SK-N-SH (cell line): Measurements from ENCODE around the gene DCST1. TPM values are rescaled to one million over a fixed set of nuclear protein-coding genes. Genes with fewer than 3 reads are reported as not detected.

Experiments
- CTCF ChIA-PET: fragments of 300-600, 350-600 bp; formaldehyde crosslinking; extraction: SDS; loops from one replicate; lab custom pipeline; 2021; lab: Yijun Ruan, JAX
- POLR2A ChIA-PET: fragments of 350-600 bp; sonication (Branson Sonifier 250); formaldehyde crosslinking; extraction: SDS; loops from one replicate; lab custom pipeline; 2020; ENCODE audit warnings: antibody characterized with exemption, inconsistent platforms; lab: Yijun Ruan, JAX
- DNase-seq: peaks from one replicate; pipeline ENCODE4 v3.0.0; 2012
- H2AFZ ChIP-seq: fragments of 200-600 bp; sonication (generic); 2 replicates; pipeline ENCODE4 v1.8.1; 2016; ENCODE audit warnings: antibody characterized with exemption, mild to moderate bottlenecking, low read depth
- H3F3A ChIP-seq: fragments of 200-600 bp; sonication (generic); replicated peaks from 2 replicates; pipeline ENCODE3; 2016; ENCODE audit warnings: antibody characterized with exemption, mild to moderate bottlenecking; ENCODE audit not compliant: insufficient read depth
- H3K27ac ChIP-seq, 2 experiments: fragments of 200-500 bp in 1 of 2; fragments of 200-600 bp in 1 of 2; sonication (Bioruptor generic) in 1 of 2; sonication (generic), shearing (Covaris generic) in 1 of 2; 2 replicates each; pipeline versions ENCODE4 v1.5.1 to v1.6.1; 2014 to 2016; ENCODE audit warnings: low read depth in 2 of 2, inconsistent platforms in 1 of 2, low read length in 1 of 2, mild to moderate bottlenecking in 1 of 2, mixed read lengths in 1 of 2
- H3K27me3 ChIP-seq: fragments of 200-600 bp; sonication (generic), shearing (Covaris generic); 2 replicates; pipeline ENCODE4 v1.6.1; 2016; ENCODE audit warnings: mixed run types; ENCODE audit not compliant: insufficient read depth
- H3K36me3 ChIP-seq, 2 experiments: fragments of 200-500 bp in 1 of 2; fragments of 200-600 bp in 1 of 2; sonication (Bioruptor generic) in 1 of 2; sonication (generic) in 1 of 2; replicated peaks in 1 of 2; 2 replicates each; pipeline versions ENCODE3 to v1.5.1; 2014 to 2016; ENCODE audit warnings: low read length in 1 of 2, mild to moderate bottlenecking in 1 of 2; ENCODE audit not compliant: insufficient read depth in 2 of 2, control insufficient read depth in 1 of 2
- H3K4me1 ChIP-seq, 2 experiments: fragments of 200-500 bp in 1 of 2; fragments of 200-600 bp in 1 of 2; sonication (Bioruptor generic) in 1 of 2; sonication (generic), shearing (Covaris generic) in 1 of 2; 2 replicates each; pipeline versions ENCODE4 v1.5.1 to v1.6.1; 2014 to 2016; ENCODE audit warnings: low read depth in 1 of 2, low read length in 1 of 2, mixed run types in 1 of 2; ENCODE audit not compliant: insufficient read depth in 2 of 2, control insufficient read depth in 1 of 2
- H3K4me2 ChIP-seq: fragments of 200-600 bp; sonication (generic), shearing (Covaris generic); 2 replicates; pipeline ENCODE4 v1.6.1; 2017; ENCODE audit warnings: mixed run types
- H3K4me3 ChIP-seq, 2 experiments: fragments of 200-500 bp in 1 of 2; fragments of 200-600 bp in 1 of 2; sonication (Bioruptor generic) in 1 of 2; sonication (generic), shearing (Covaris generic) in 1 of 2; 2 replicates each; pipeline versions ENCODE4 v1.5.1 to v1.8.1; 2014 to 2016; ENCODE audit warnings: low read depth in 2 of 2, inconsistent platforms in 1 of 2, low read length in 1 of 2, mild to moderate bottlenecking in 1 of 2, mixed read lengths in 1 of 2, moderate library complexity in 1 of 2
- H3K79me2 ChIP-seq: fragments of 200-600 bp; sonication (generic); 2 replicates; pipeline ENCODE4 v1.8.1; 2017; ENCODE audit warnings: mild to moderate bottlenecking; ENCODE audit not compliant: insufficient read depth
- H3K9ac ChIP-seq: fragments of 200-600 bp; sonication (generic); 2 replicates; pipeline ENCODE4 v1.6.1; 2017; ENCODE audit warnings: mixed run types
- H3K9me2 ChIP-seq: fragments of 200-600 bp; sonication (generic); 2 replicates; pipeline ENCODE4 v1.6.1; 2017; ENCODE audit warnings: mixed run types
- H3K9me3 ChIP-seq: fragments of 200-600 bp; sonication (generic); 2 replicates; pipeline ENCODE4 v1.6.1; 2017; ENCODE audit warnings: mixed run types, mild to moderate bottlenecking, moderate library complexity
- H4K20me1 ChIP-seq: fragments of 200-600 bp; sonication (generic); 2 replicates; pipeline ENCODE4 v1.6.1; 2017; ENCODE audit warnings: mild to moderate bottlenecking, mixed run types; ENCODE audit not compliant: insufficient read depth
- ELF1 ChIP-seq: IDR thresholded peaks from 2 replicates; pipeline ENCODE4 v1.4.0; 2012
- EP300 ChIP-seq, 2 experiments: IDR thresholded peaks; 2 replicates each; pipeline versions ENCODE4 v1.4.0 to v1.6.1; 2012; ENCODE audit warnings: borderline replicate concordance in 1 of 2, low read depth in 1 of 2, low read length in 1 of 2
- EZH2phosphoT487 ChIP-seq: fragments of 200-600 bp; sonication (generic); IDR thresholded peaks from 2 replicates; pipeline ENCODE4 v1.6.1; 2017; ENCODE audit warnings: low read depth, mixed run types, mild to moderate bottlenecking, antibody characterized with exemption, moderate library complexity, borderline replicate concordance
- FOXJ3 ChIP-seq: sonication (generic); formaldehyde crosslinking; IDR thresholded peaks from 2 replicates; pipeline ENCODE4 v1.5.1; 2020; ENCODE audit warnings: mild to moderate bottlenecking, missing genetic modification reagents
- GABPA ChIP-seq: IDR thresholded peaks from 2 replicates; pipeline ENCODE4 v1.4.0; 2012; ENCODE audit warnings: low read depth, mild to moderate bottlenecking
- GATA2 ChIP-seq: sonication (generic); formaldehyde crosslinking; IDR thresholded peaks from 2 replicates; pipeline ENCODE4 v1.5.0; 2020; ENCODE audit warnings: mild to moderate bottlenecking, missing genetic modification reagents
- IRF3 ChIP-seq: fragments of 150-350 bp; IDR thresholded peaks from 2 replicates; pipeline ENCODE4 v1.6.1; 2016; ENCODE audit warnings: mild to moderate bottlenecking, low read depth, low read length
- JUND ChIP-seq: IDR thresholded peaks from 2 replicates; pipeline ENCODE4 v1.4.0; 2012
- MXI1 ChIP-seq: IDR thresholded peaks from 2 replicates; pipeline ENCODE4 v1.6.1; 2012; ENCODE audit warnings: mild to moderate bottlenecking, low read depth, low read length, improper control_type of control experiment
- NFIC ChIP-seq: IDR thresholded peaks from 2 replicates; pipeline ENCODE4 v1.4.0; 2012; ENCODE audit warnings: borderline replicate concordance
- NRF1 ChIP-seq: IDR thresholded peaks from 2 replicates; pipeline ENCODE4 v1.6.1; 2012; ENCODE audit warnings: low read depth, mild to moderate bottlenecking, low read length
- PBX3 ChIP-seq: IDR thresholded peaks from 2 replicates; pipeline ENCODE4; 2012
- RAD21 ChIP-seq: IDR thresholded peaks from 2 replicates; pipeline ENCODE4 v1.6.1; 2012; ENCODE audit warnings: mild to moderate bottlenecking, low read length
- SMC3 ChIP-seq: IDR thresholded peaks from 2 replicates; pipeline ENCODE4 v1.6.1; 2012; ENCODE audit warnings: low read depth, low read length, improper control_type of control experiment
- TAF1 ChIP-seq: IDR thresholded peaks from 2 replicates; pipeline ENCODE4 v1.6.1; 2012; ENCODE audit warnings: low read depth, mild to moderate bottlenecking, low read length, moderate library complexity, borderline replicate concordance
- TEAD4 ChIP-seq: IDR thresholded peaks from 2 replicates; pipeline ENCODE4 v1.4.0; 2012; ENCODE audit warnings: mild to moderate bottlenecking, borderline replicate concordance; ENCODE audit not compliant: insufficient read depth
- USF2 ChIP-seq: fragments of 150-350 bp; IDR thresholded peaks from 2 replicates; pipeline ENCODE4 v1.6.1; 2017; ENCODE audit warnings: antibody characterized with exemption, low read length, low read depth, borderline replicate concordance
- YY1 ChIP-seq: IDR thresholded peaks from 2 replicates; pipeline ENCODE4 v1.4.0; 2012; ENCODE audit warnings: low read depth, mild to moderate bottlenecking
- WGBS: methylation state at CpG from one replicate; pipeline ENCODE4 v1.1.6; 2017; ENCODE audit warnings: low lambda C conversion rate; 5-methylcytosine and 5-hydroxymethylcytosine counted together
- polyA plus RNA-seq, 3 experiments: library from polyadenylated mRNA; depleted of rRNA; stranded (reverse); fragments of >200 nt; gene quantifications; 2 replicates each; pipeline ENCODE4 v1.2.3, GENCODE V29; 2012
- TF ChIP-seq, protein P1 (sequence below): IDR thresholded peaks from 2 replicates; pipeline ENCODE4 v1.6.1; 2012; ENCODE audit warnings: mild to moderate bottlenecking, low read depth, low read length, moderate library complexity

The DCST1 gene
- polyA plus RNA-seq, 1 of the 3 experiments (the other 2 are of a cell fraction), result not detected

- no peak for TF ChIP-seq EZH2phosphoT487
- TF ChIP-seq NFIC, result no peak
- no peak for TF ChIP-seq PBX3
- TF ChIP-seq IRF3, result no peak
- TF ChIP-seq EP300 (IDR thresholded peaks at IDR 0.05; ENCODE audit: borderline replicate concordance in 1 of 2, low read depth in 1 of 2, low read length in 1 of 2), result no peak
- no peak for TF ChIP-seq NRF1
- TF ChIP-seq JUND, result no peak
- TF ChIP-seq USF2, result no peak
- TF ChIP-seq GATA2, result no peak
- TF ChIP-seq GABPA, result no peak
- TF ChIP-seq MXI1, result no peak
- no peak for TF ChIP-seq SMC3
- TF ChIP-seq ELF1, result no peak
- TF ChIP-seq TAF1, result no peak
- no peak for TF ChIP-seq YY1
- TF ChIP-seq FOXJ3 (CRISPR knock-in tag), result no peak
- TF ChIP-seq TEAD4, result no peak
- TF ChIP-seq, protein P1, sequence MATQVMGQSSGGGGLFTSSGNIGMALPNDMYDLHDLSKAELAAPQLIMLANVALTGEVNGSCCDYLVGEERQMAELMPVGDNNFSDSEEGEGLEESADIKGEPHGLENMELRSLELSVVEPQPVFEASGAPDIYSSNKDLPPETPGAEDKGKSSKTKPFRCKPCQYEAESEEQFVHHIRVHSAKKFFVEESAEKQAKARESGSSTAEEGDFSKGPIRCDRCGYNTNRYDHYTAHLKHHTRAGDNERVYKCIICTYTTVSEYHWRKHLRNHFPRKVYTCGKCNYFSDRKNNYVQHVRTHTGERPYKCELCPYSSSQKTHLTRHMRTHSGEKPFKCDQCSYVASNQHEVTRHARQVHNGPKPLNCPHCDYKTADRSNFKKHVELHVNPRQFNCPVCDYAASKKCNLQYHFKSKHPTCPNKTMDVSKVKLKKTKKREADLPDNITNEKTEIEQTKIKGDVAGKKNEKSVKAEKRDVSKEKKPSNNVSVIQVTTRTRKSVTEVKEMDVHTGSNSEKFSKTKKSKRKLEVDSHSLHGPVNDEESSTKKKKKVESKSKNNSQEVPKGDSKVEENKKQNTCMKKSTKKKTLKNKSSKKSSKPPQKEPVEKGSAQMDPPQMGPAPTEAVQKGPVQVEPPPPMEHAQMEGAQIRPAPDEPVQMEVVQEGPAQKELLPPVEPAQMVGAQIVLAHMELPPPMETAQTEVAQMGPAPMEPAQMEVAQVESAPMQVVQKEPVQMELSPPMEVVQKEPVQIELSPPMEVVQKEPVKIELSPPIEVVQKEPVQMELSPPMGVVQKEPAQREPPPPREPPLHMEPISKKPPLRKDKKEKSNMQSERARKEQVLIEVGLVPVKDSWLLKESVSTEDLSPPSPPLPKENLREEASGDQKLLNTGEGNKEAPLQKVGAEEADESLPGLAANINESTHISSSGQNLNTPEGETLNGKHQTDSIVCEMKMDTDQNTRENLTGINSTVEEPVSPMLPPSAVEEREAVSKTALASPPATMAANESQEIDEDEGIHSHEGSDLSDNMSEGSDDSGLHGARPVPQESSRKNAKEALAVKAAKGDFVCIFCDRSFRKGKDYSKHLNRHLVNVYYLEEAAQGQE, result no peak
- TF ChIP-seq RAD21, result no peak
- POLR2A ChIA-PET, result no interaction called here
- DNase-seq, result no peak
- Histone ChIP-seq H2AFZ (no peak overlapping the region), H3F3A (no peaks in the 10 kb centered on the region), H3K4me1 (peaks cover 5 to 31% of the 10 kb centered on the region in 2 experiments; a peak in 3 of 4 replicates), H3K27me3 (no peaks in the 10 kb centered on the region), H3K27ac (no peak overlapping the region), H3K9me3 (no peaks in the 10 kb centered on the region), H3K36me3 (no peaks in the 10 kb centered on the region), H3K9ac (no peak overlapping the region), H3K9me2 (no peaks in the 10 kb centered on the region), H3K79me2 (no peaks in the 10 kb centered on the region), H4K20me1 (no peaks in the 10 kb centered on the region), H3K4me2 (no peak overlapping the region), H3K4me3 (no peak overlapping the region)
- 66% methylated on average over 6 of the region's 8 CpGs for WGBS
- CTCF ChIA-PET, result interaction anchor here (0.7 to 5.3 kb wide), 25 partner anchors 9 to 607 kb away, joined by 3 to 156 read pairs (median 7); partner anchors contain the start of genes ADAM15, EFNA4, KRTCAP2 and PBXIP1
Observed at GRCh38 chr1:155086856-155087535, 53.4 kb downstream of the DCST1 start.
